Measurements from ENCODE around the gene RARA. TPM values are rescaled to one million over a fixed set of nuclear protein-coding genes. Genes with fewer than 3 reads are reported as not detected.

The RARA gene
- polyA plus RNA-seq, 3 donors: 7.8 to 54.3 (median 44.0) TPM

DNA sequence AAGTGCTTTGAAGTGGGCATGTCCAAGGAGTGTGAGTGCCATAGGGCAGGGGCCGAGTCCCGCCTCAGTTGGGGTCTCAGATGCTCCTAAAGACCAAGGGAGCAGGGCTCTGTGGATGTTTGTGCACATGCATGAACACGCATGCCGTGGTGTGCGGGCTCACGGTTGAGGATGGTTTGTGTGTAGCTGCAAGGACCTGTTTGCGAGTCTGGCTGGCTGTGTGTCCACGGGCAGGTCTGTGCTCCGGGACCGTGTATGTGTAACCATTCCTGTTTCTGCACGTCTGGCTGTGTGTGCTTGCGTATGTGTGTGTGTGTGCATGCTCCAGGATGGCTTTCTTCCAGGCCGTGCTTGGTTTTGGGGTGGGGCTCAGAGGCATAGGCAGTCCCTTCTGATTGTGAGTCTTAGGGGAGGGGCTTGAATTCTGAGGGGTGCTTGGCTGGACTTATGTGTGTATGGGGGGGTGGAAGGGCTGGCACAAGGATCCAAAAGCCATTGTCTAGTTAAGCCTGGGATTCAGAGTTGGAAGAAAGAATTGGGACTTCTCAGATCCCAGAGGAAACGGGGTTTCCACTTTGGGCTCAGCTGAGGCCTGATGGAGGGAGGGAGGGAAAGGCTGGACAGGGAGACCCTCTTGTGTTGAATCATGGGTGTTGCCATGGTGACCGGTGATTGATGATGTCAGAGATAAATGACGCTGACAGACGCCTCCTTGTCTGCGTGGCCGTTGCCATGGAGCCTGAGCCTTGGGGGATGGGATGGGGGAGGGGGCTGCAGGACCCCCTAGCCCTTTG, 41.1 kb downstream of the RARA start:
- 51 to 62% (median 53%) methylated on average over 19 of the region's 19 CpGs for WGBS, 3 donors
- no peak overlapping the region for H3K27ac ChIP-seq (ENCODE audit: low read depth, low read length)

DNA sequence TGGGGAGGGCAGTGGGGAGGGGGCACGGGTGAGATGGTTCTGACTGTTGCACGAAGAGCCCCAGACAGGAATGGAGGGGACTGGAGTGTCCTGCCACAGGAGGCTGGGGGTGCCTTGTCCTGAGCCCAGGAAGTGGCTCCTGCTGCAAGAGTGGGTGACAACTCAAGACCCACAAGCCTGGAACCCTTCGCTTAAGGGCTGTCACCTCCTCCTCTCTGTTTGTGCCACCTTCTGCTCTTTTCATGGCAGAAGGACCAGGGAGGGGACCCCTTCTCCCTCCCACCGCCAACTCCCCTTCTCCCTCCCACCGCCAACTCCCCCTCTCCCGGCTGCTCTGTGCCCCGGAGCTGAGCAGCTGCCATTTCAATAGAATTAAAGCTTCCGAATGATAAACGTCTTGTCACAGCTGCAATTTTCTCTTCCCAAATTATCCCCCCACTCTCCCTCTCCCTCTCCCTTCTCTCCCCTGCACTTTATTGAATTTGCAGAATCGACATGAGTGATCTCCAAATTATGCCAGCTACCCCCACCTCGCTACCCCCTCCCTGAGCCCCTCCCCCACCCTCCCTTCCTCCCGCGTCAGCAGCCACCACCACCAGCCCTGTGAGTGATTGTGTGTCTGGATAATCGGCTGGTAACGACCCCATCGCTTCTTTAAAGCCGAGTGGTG, 41.8 kb downstream of the RARA start:
- H3K27ac ChIP-seq (ENCODE audit: low read depth, low read length): no peak overlapping the region
- WGBS, 3 donors: 65 to 73% (median 68%) methylated on average over 17 of the region's 17 CpGs

DNA sequence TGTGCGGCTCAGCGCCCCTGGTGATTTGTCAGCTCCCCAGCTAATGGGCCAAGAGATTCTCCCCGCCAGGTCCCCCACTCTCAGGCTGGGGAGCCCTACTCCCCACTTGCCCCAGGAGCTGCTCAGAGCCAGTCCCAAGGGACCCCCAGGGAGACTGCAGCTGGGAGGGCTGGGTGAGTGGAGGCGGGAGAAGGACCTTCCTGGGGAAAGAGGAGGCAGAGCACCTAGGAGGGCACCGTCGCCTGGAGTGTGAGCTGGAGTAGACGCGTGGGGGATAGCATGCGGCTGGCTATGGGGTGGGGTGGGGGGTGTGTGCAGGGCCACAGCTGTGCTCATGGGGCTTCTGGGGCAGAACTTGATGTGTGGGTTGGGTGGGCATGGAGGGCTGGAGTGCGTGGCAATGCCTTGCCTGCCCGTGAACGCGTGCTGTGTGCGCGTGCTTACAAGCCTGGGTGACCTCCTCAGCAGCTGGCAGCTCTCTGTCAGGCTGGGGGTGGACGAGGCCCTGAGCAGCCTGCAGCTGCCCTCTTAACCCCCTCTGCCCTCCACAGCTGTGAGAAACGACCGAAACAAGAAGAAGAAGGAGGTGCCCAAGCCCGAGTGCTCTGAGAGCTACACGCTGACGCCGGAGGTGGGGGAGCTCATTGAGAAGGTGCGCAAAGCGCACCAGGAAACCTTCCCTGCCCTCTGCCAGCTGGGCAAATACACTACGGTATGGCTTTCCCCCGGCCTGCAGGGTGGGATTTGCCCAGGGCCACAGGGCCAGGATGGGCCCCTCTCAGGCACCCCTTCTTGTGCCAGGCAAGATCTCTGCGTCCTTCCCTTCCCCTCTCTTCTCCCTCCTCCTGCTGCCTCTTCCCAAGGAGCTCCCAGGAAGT, 42.6 kb downstream of the RARA start:
- 84 to 86% (median 86%) methylated on average over 25 to 27 of the region's 27 CpGs for WGBS, 3 donors
- no peak overlapping the region for H3K27ac ChIP-seq (ENCODE audit: low read depth, low read length)

DNA sequence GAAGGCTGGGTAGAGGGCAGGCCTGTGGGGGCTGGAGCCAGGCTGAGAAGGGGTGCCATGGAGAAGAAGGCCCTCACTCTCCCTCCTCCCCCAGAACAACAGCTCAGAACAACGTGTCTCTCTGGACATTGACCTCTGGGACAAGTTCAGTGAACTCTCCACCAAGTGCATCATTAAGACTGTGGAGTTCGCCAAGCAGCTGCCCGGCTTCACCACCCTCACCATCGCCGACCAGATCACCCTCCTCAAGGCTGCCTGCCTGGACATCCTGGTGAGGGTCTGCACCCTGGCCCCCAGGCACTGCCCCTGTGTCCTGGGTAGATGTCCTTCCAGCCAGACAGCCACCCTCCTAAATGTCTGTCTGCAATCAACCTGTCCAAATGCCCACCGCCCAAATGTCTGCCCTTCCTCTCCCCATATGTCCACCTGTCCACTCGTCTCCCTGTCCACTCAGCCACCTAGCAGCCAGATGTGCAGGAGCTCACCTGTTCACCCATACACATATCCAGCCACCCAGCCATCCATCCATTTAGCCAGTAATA, 43.3 kb downstream of the RARA start:
- H3K27ac ChIP-seq (ENCODE audit: low read depth, low read length): no peak overlapping the region
- WGBS, 3 donors: 74 to 84% (median 77%) methylated on average over 7 of the region's 7 CpGs

DNA sequence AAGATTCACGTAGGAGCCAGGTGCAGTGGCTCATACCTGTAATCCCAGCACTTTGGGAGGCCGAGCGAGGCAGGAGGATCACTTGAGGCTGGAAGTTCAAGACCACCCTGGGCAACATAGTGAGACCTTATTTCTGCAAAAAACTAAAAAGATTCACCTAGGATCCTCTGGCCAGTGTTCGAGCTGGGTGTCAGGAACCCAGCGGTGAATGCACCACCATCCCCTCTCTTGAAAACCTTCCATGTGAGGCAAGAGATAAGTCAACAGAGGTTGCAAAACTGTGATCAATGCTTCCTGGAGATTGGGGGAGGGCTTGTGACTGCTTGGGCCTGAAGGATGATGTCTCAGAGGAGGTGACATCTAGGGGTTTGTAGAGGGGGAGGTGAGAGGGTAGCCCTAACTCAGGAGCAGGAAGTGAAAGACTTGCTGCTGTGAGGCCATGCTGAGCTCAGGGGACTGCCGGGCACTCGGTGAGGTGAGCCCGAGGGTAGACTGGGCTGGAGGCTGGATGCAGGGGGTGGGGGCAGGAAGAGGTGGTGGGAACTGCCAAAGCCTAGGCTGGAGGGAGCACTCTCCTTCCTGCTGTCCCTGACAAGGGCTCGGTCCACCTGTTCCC, 43.9 kb downstream of the RARA start:
- WGBS, 3 donors: 53 to 78% (median 56%) methylated on average over 9 of the region's 9 CpGs
- H3K27ac ChIP-seq (ENCODE audit: low read depth, low read length): no peak overlapping the region

DNA sequence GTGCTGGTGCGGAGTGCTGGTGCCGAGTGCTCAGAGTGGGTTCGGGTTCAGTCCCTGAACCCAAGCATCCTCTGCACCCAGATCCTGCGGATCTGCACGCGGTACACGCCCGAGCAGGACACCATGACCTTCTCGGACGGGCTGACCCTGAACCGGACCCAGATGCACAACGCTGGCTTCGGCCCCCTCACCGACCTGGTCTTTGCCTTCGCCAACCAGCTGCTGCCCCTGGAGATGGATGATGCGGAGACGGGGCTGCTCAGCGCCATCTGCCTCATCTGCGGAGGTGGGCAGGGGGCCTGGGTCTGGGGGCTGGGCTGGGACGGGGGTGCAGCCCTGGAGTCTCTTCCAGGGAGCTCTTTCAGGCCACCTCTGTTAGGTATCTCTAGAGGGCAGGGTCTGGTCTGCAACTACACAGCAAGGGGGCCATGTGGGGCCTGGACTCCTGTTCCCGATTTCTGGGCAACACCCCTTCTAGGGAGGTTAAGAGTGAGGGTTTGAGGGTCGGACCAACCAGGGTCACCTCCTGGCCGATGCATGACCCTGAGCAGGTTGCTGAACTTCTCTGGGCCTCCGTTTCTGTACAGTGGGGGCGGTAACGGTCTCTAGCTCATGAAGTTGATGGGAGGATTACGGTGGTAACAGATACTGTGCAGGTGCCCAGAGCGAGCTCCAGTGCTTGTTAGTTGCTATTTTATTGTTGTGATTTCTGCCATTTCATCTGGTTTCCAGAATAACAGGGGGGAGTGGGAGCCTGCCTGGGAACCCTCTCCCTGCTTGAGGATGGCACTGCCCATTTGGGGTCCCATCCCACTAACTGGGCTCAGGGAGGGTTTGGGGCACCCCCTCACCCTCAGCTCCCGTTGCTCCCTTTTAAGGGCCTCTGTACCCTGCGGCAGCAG, 45.5 kb downstream of the RARA start:
- 78 to 81% (median 81%) methylated on average over 28 to 30 of the region's 30 CpGs for WGBS, 3 donors

DNA sequence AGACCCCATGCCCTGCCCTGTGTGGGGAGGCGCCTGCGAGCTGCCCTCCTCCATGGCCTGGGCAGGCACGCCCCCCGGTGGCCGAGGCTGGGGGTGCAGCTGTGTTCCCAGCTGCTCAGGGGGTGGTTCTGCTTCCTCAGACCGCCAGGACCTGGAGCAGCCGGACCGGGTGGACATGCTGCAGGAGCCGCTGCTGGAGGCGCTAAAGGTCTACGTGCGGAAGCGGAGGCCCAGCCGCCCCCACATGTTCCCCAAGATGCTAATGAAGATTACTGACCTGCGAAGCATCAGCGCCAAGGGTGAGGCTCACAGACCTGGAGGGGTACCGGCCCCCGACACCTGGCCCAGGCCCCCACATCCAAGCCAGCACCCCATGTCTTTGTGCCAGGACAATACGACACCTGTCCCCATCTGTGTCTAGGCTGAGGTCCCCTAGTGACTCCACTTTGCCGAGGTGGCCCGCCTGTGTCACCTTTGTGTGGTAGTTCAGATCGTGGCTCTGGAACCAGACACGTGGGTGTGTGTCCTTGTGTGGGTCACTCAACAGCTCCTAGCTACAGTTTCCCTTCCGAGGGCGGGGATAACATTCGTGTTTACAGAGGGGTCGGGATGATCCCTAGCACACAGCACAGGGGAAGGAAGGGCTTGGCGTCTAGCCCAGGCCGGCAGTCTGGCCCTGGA, 46.3 kb downstream of the RARA start:
- H3K27ac ChIP-seq (ENCODE audit: low read depth, low read length): no peak overlapping the region
- 49 to 51% (median 50%) methylated on average over 29 of the region's 29 CpGs for WGBS, 3 donors

More for the DNA sequence above, 45.5 kb downstream of the RARA start:
- H3K27ac ChIP-seq (ENCODE audit: low read depth, low read length): no peak overlapping the region

DNA sequence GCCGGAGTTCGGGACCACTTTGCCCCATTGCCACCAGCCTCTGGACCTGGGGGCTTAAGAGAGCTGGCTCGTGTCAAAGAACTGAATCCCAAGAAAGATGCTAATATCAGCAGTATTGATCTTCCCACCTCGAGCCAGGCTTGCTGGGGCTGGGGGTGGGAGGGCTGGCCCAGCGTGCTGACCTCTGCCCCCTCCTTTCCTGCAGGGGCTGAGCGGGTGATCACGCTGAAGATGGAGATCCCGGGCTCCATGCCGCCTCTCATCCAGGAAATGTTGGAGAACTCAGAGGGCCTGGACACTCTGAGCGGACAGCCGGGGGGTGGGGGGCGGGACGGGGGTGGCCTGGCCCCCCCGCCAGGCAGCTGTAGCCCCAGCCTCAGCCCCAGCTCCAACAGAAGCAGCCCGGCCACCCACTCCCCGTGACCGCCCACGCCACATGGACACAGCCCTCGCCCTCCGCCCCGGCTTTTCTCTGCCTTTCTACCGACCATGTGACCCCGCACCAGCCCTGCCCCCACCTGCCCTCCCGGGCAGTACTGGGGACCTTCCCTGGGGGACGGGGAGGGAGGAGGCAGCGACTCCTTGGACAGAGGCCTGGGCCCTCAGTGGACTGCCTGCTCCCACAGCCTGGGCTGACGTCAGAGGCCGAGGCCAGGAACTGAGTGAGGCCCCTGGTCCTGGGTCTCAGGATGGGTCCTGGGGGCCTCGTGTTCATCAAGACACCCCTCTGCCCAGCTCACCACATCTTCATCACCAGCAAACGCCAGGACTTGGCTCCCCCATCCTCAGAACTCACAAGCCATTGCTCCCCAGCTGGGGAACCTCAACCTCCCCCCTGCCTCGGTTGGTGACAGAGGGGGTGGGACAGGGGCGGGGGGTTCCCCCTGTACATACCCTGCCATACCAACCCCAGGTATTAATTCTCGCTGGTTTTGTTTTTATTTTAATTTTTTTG, 47.1 kb downstream of the RARA start:
- no peak overlapping the region for H3K27ac ChIP-seq (ENCODE audit: low read depth, low read length)
- WGBS, 3 donors: 62 to 71% (median 66%) methylated on average over 26 to 33 of the region's 33 CpGs

DNA sequence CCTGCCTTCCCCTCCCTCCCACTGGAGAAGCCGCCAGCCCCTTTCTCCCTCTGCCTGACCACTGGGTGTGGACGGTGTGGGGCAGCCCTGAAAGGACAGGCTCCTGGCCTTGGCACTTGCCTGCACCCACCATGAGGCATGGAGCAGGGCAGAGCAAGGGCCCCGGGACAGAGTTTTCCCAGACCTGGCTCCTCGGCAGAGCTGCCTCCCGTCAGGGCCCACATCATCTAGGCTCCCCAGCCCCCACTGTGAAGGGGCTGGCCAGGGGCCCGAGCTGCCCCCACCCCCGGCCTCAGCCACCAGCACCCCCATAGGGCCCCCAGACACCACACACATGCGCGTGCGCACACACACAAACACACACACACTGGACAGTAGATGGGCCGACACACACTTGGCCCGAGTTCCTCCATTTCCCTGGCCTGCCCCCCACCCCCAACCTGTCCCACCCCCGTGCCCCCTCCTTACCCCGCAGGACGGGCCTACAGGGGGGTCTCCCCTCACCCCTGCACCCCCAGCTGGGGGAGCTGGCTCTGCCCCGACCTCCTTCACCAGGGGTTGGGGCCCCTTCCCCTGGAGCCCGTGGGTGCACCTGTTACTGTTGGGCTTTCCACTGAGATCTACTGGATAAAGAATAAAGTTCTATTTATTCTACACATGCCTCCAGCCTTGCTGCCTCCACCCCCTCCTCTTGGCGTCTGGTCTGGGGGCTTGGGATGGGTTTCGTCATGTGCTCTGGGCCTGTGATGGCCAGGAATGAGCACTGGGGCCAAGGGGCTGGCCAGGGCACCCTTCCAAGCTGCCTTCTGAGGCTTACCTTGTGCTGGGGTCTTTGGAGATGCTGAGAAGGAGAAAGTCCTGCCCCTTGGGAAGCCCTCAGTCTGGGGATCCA, 48.3 kb downstream of the RARA start:
- 60 to 66% (median 61%) methylated on average over 19 of the region's 19 CpGs for WGBS, 3 donors
- H3K27ac ChIP-seq (ENCODE audit: low read depth, low read length): no peak overlapping the region

DNA sequence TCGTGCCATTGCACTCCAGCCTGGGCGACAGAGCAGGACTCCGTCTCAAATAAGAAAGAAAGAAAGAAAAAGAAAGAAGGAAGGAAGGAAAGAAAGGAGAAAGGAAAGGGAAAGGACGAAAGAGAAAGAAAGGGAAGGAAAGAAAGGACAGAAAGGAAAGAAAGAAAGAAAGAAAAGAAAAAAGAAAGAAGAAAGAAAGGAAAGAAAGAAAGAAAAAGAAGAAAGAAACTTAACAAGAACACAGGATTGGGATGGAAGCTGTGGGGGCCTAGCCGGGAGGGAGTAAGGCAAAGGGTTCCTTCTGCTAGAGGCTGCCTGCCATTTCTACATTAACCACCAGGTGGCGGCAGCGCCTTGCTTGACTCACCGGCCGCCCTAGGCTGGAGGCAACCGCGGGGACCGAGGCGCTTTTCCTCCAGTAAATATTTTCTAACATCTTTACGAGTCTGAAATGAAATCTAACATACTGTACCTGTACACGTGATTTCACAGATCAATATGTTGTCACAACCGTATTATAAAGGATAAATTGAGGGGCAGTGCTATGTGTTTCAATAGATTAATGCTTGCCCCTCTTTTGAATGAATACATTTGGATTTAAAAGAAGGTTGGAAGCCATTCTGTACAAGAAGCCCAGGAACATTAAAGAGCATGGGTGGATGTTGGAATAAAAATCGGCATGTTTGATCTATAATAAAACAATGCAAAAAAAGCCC, 49.5 kb downstream of the RARA start:
- 9% methylated on average over 17 of the region's 17 CpGs for WGBS, 3 donors
- no peak overlapping the region for H3K27ac ChIP-seq (ENCODE audit: low read depth, low read length)

DNA sequence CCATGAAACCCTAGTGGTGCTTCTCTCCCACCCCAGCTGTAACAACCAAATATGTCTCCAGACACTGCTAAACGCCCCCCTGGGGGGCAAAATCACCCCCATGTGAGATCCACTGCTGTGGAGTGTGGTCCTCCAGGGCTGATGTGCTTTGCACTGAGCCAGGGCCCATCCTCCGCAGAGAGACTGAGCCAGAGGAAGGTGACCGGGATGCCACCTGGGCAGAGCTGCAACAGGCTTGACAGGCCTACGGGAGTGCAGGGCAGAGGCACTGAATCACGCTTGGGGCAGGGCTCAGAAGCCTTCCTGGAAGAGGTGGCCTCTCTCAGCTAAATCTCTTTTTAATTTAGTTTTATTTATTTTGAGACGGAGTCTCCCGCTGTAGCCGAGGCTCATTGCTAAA, 51.1 kb downstream of the RARA start:
- H3K27ac ChIP-seq (ENCODE audit: low read depth, low read length): no peak overlapping the region
- WGBS, 3 donors: 80 to 90% (median 86%) methylated on average over 8 of the region's 8 CpGs

DNA sequence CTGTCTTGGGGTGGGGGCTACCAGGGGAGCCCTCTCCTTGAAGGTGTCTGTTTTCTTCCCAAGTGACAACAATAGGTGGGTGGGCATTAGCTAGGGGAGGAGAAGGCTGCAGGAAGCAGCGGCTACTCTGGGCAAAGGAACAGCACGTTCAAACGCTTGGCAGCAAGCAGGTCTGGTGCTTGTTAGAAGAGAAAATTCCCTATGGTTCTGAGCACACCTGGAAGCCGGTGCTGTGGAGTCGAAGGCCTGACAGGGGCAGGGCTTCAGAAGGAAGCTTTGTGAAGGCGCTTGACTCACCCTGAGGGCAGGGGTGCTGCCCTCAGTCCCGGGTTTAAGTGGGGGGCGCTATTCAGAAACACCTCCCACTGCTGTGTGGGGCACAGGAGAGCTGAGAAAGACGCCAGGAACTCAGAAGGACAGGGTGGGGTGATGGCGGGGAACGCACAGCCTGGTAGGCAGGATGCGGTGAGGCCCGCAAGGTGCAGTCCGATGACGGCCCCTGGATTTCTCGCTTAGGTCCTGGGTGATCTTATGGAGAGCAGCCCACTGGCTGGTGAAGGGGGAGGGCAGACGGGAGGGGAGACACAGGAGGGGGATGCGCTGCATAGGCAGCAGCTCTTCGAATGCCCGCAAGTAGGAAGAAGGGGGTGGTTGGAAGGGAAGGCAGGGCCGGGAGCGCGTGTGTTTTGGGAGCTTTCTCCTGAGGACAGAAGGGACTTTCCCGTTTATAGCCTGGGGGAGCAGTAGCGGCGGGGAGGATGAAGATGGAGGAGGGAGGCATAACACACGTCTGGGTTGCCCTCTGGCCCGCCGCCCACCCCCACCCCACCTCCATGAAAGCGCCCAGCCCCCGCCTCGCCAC, 52.3 kb downstream of the RARA start:
- WGBS, 3 donors: 60 to 77% (median 71%) methylated on average over 30 to 32 of the region's 32 CpGs
- no peak overlapping the region for H3K27ac ChIP-seq (ENCODE audit: low read depth, low read length)

DNA sequence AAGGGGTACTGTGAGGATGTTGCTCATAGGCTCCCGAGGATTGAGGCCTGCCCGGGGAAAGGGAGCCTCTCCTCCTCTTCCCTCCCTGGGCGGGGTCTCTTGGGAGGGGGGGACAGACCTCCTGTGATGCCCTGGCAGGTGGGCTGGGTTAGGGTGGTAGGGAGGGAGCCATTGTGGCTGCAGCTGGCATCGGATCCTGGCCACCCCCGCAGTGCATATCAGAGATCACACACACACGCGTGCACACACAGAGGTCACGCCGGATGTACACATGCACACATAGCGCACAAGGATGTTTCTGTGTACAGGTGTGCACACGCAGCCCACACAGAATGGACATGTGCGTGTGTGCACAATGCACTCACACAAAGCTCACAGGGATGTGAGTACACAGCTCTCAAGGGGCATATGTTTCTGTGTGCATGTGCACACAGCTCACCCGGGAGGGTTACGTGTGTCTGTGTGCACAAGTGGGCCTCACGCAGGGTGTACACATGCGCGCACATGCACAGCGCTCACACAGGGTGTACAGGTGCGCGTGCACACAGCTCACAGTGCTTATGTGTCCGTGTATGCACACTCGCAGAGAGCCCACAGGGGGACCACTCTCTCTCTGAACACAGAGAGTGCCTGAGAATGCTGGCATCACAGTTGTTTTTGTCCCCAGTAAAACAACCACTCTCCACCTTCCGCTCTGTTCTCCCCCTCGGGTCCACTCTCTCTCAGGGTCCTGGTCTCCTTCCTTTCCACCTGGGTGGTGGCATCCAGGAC, 53.1 kb downstream of the RARA start:
- no peak overlapping the region for H3K27ac ChIP-seq (ENCODE audit: low read depth, low read length)
- 63 to 77% (median 72%) methylated on average over 23 to 24 of the region's 24 CpGs for WGBS, 3 donors
